ENCODE results near the gene STK40. TPM values are rescaled to one million over a fixed set of nuclear protein-coding genes. Genes with fewer than 3 reads are reported as not detected.

The STK40 gene
- total and polyA plus RNA-seq, 9 of the 15 experiments (the other 6 are each of a cell fraction or from before 2014, with no cell fraction given) = 0.69 to 94.3 (median 39.1) TPM

DNA sequence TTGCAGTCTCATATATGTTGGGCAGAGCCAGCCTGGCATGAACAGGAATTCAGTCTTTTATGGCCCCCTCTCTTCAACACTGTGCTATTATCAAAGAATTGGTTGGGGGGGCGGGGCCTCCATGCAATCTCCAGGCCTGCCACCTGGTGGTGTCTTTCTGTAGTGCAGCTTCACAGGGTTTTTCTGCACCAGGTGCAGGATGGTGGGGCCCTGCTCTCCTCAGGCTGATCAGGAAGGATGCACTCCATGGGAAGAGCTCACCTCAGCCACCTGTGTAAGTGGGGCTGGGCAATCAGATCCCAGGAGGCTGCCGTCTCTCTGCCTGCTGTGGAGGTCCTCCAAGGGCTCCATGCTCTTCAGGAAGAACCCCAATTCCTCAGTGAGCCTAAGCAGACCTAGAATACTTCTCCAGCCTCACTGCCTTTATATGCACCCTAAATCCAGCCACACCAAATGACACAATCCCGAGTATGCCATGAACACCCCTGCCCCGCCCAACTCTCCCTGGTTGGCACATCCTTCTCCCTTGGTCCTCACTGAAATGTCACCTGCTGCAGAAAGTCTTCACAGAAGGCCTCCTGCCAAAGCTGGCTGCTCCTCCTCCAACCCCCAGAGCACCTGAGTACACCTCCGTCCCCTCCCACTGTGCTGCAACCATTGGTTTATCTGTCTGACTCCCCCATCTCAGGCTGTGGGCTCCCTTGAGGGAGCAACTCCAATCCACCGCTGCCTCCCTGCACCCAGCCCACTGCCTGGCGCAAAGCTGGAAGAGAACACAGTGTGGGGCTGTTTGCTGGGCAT lies 16.5 kb downstream of the STK40 start (continued):
- TF ChIP-seq ZMIZ1 (IDR thresholded peaks at IDR 0.05; ENCODE audit: low read depth in 2 of 2, low read length in 2 of 2) (peak in 1 of 2 experiments; percentile 25; a peak in 1 of 4 replicates), HMG20A (CRISPR knock-in tag; conservative IDR thresholded peaks at IDR 0.05) (no peak), MAX (CRISPR knock-in tag; IDR thresholded peaks at IDR 0.05) (peak; percentile 56; the same call in 1 of the 2 replicates)
- TF ChIP-seq, protein P1, sequence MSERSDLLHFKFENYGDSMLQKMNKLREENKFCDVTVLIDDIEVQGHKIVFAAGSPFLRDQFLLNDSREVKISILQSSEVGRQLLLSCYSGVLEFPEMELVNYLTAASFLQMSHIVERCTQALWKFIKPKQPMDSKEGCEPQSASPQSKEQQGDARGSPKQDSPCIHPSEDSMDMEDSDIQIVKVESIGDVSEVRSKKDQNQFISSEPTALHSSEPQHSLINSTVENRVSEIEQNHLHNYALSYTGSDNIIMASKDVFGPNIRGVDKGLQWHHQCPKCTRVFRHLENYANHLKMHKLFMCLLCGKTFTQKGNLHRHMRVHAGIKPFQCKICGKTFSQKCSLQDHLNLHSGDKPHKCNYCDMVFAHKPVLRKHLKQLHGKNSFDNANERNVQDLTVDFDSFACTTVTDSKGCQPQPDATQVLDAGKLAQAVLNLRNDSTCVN (CRISPR knock-in tag; IDR thresholded peaks at IDR 0.05) = 0 out of 2 replicates have a peak, but pooled peaks have one; percentile 2
- TF ChIP-seq, protein P2, sequence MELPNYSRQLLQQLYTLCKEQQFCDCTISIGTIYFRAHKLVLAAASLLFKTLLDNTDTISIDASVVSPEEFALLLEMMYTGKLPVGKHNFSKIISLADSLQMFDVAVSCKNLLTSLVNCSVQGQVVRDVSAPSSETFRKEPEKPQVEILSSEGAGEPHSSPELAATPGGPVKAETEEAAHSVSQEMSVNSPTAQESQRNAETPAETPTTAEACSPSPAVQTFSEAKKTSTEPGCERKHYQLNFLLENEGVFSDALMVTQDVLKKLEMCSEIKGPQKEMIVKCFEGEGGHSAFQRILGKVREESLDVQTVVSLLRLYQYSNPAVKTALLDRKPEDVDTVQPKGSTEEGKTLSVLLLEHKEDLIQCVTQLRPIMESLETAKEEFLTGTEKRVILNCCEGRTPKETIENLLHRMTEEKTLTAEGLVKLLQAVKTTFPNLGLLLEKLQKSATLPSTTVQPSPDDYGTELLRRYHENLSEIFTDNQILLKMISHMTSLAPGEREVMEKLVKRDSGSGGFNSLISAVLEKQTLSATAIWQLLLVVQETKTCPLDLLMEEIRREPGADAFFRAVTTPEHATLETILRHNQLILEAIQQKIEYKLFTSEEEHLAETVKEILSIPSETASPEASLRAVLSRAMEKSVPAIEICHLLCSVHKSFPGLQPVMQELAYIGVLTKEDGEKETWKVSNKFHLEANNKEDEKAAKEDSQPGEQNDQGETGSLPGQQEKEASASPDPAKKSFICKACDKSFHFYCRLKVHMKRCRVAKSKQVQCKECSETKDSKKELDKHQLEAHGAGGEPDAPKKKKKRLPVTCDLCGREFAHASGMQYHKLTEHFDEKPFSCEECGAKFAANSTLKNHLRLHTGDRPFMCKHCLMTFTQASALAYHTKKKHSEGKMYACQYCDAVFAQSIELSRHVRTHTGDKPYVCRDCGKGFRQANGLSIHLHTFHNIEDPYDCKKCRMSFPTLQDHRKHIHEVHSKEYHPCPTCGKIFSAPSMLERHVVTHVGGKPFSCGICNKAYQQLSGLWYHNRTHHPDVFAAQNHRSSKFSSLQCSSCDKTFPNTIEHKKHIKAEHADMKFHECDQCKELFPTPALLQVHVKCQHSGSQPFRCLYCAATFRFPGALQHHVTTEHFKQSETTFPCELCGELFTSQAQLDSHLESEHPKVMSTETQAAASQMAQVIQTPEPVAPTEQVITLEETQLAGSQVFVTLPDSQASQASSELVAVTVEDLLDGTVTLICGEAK (IDR thresholded peaks at IDR 0.05) = no peak
- TF ChIP-seq, protein P2 (CRISPR knock-in tag; IDR thresholded peaks at IDR 0.05) = no peak
